Neural cell (in vitro differentiated cells): ENCODE data around the gene PDHA1. TPM values are rescaled to one million over a fixed set of nuclear protein-coding genes. Genes with fewer than 3 reads are reported as not detected.

Experiments used
- H2AFZ ChIP-seq: fragments of 200-600, 300-800 bp; sonication (generic), shearing (Covaris generic); 2 replicates; pipeline ENCODE4 v1.6.0; 2014; ENCODE audit warnings: low read depth, mild to moderate bottlenecking, antibody characterized with exemption, low read length, moderate library complexity
- H3F3A ChIP-seq: fragments of 200-600 bp; shearing (Covaris generic); 2 replicates; pipeline ENCODE4 v1.6.1; 2016; ENCODE audit warnings: mild to moderate bottlenecking, moderate library complexity, mixed read lengths, antibody characterized with exemption, low read length; ENCODE audit not compliant: insufficient read depth, poor library complexity, severe bottlenecking
- H3K27ac ChIP-seq: fragments of 200-600, 300-800 bp; sonication (generic), shearing (Covaris generic); 2 replicates; pipeline ENCODE4 v1.5.1; 2014; ENCODE audit warnings: mild to moderate bottlenecking, low read length, moderate library complexity
- H3K27me3 ChIP-seq: fragments of 300-800, 200-600 bp; sonication (generic), shearing (Covaris generic); 2 replicates; pipeline ENCODE4 v1.6.0; 2014; ENCODE audit warnings: mild to moderate bottlenecking, low read depth, low read length, moderate library complexity; ENCODE audit not compliant: insufficient read depth
- H3K36me3 ChIP-seq: fragments of 300-800, 200-600 bp; sonication (generic), shearing (Covaris generic); 2 replicates; pipeline ENCODE4 v1.5.1; 2014; ENCODE audit warnings: mild to moderate bottlenecking, antibody characterized with exemption, low read length, moderate library complexity; ENCODE audit not compliant: insufficient read depth
- H3K4me2 ChIP-seq: fragments of 300-800, 200-600 bp; sonication (generic), shearing (Covaris generic); 2 replicates; pipeline ENCODE4 v1.6.0; 2014; ENCODE audit warnings: mild to moderate bottlenecking, low read length
- H3K4me3 ChIP-seq: fragments of 300-800, 200-600 bp; sonication (generic), shearing (Covaris generic); 2 replicates; pipeline ENCODE4 v1.5.1; 2014; ENCODE audit warnings: mild to moderate bottlenecking, low read length, moderate library complexity
- H3K79me2 ChIP-seq: fragments of 200-600 bp; shearing (Covaris generic); replicated peaks from 2 replicates; pipeline ENCODE4 v1.6.0; 2014; ENCODE audit warnings: mild to moderate bottlenecking, low read length, moderate library complexity; ENCODE audit not compliant: insufficient read depth
- H3K9ac ChIP-seq: fragments of 300-800, 200-600 bp; sonication (generic), shearing (Covaris generic); 2 replicates; pipeline ENCODE4 v1.6.1; 2016; ENCODE audit warnings: mild to moderate bottlenecking, low read length, mixed read lengths
- H3K9me2 ChIP-seq: fragments of 200-600 bp; shearing (Covaris generic); 2 replicates; pipeline ENCODE4 v1.6.1; 2016; ENCODE audit warnings: mild to moderate bottlenecking, low read length, mixed read lengths; ENCODE audit not compliant: insufficient read depth
- H3K9me3 ChIP-seq: fragments of 200-600, 300-800 bp; sonication (generic), shearing (Covaris generic); 2 replicates; pipeline ENCODE4 v1.6.1; 2016; ENCODE audit warnings: mild to moderate bottlenecking, mixed run types, low read length, moderate library complexity, mixed read lengths
- H4K20me1 ChIP-seq: fragments of 200-600 bp; shearing (Covaris generic); 2 replicates; pipeline ENCODE4 v1.6.1; 2016; ENCODE audit warnings: mild to moderate bottlenecking, mixed run types; ENCODE audit not compliant: insufficient read depth
- CTCF ChIP-seq: fragments of 450-650 bp; IDR thresholded peaks from 2 replicates; pipeline ENCODE4 v1.5.1; 2014; ENCODE audit warnings: antibody characterized with exemption, mild to moderate bottlenecking, moderate library complexity; ENCODE audit not compliant: poor library complexity, severe bottlenecking
- EP300 ChIP-seq: fragments of 450-650 bp; conservative IDR thresholded peaks from 2 replicates; pipeline ENCODE4 v1.6.1; 2014; ENCODE audit warnings: antibody characterized with exemption, mild to moderate bottlenecking, moderate library complexity; ENCODE audit not compliant: poor library complexity, severe bottlenecking
- EZH2 ChIP-seq: fragments of 200-600, 300-800 bp; shearing (Covaris generic), sonication (generic); IDR thresholded peaks from 2 replicates; pipeline ENCODE4 v1.6.1; 2014; ENCODE audit warnings: antibody characterized with exemption, low read length, borderline replicate concordance, mild to moderate bottlenecking; ENCODE audit not compliant: insufficient read depth, poor library complexity, severe bottlenecking
- MXI1 ChIP-seq: fragments of 450-650 bp; conservative IDR thresholded peaks from 2 replicates; pipeline ENCODE4 v1.6.1; 2014; ENCODE audit warnings: antibody characterized with exemption, mild to moderate bottlenecking; ENCODE audit not compliant: poor library complexity, severe bottlenecking
- POLR2AphosphoS5 ChIP-seq: IDR thresholded peaks from 2 replicates; pipeline ENCODE4 v1.6.1; 2012
- RAD21 ChIP-seq: fragments of 450-650 bp; conservative IDR thresholded peaks from 2 replicates; pipeline ENCODE4 v1.6.1; 2014; ENCODE audit warnings: antibody characterized with exemption, mild to moderate bottlenecking, moderate library complexity
- REST ChIP-seq: IDR thresholded peaks from 2 replicates; pipeline ENCODE4 v1.6.1; 2012; ENCODE audit warnings: borderline replicate concordance
- SMC3 ChIP-seq: fragments of 450-650 bp; conservative IDR thresholded peaks from 2 replicates; pipeline ENCODE4 v1.6.1; 2014; ENCODE audit warnings: antibody characterized with exemption, mild to moderate bottlenecking, moderate library complexity; ENCODE audit not compliant: poor library complexity
- TAF1 ChIP-seq: IDR thresholded peaks from 2 replicates; pipeline ENCODE4 v1.6.1; 2012; ENCODE audit warnings: low read depth
- polyA plus RNA-seq: library from polyadenylated mRNA; depleted of rRNA; stranded (reverse); fragments of >200 nt; gene quantifications from 2 replicates; pipeline ENCODE4 v1.2.3, GENCODE V29; 2014

The PDHA1 gene
- polyA plus RNA-seq, 1 donor from 2014 or later: 224 TPM

- H3K9me3 ChIP-seq: no peaks in the 10 kb centered on the region
- H3F3A ChIP-seq: no peaks in the 10 kb centered on the region
- H3K9me2 ChIP-seq: no peaks in the 10 kb centered on the region
- H3K4me3 ChIP-seq: no peak overlapping the region
- no peak overlapping the region for H2AFZ ChIP-seq
- no peaks in the 10 kb centered on the region for H3K79me2 ChIP-seq
- no peaks in the 10 kb centered on the region for H4K20me1 ChIP-seq
- H3K9ac ChIP-seq: no peak overlapping the region
- no peak overlapping the region for H3K4me2 ChIP-seq
- no peak overlapping the region for H3K27ac ChIP-seq
- TF ChIP-seq EP300 (no peak), MXI1 (no peak), RAD21 (no peak), POLR2AphosphoS5 (no peak), REST (no peak), SMC3 (no peak), CTCF (no peak), TAF1 (no peak), EZH2 (no peak)
- H3K36me3 ChIP-seq: no peaks in the 10 kb centered on the region
- no peaks in the 10 kb centered on the region for H3K27me3 ChIP-seq
These were observed 18.0 kb downstream of the PDHA1 start for GRCh38 chrX:19361701-19362100.

- Histone ChIP-seq H3K9me3 (no peaks in the 10 kb centered on the region), H2AFZ (no peak overlapping the region), H4K20me1 (no peaks in the 10 kb centered on the region), H3F3A (no peaks in the 10 kb centered on the region), H3K27ac (no peak overlapping the region), H3K9me2 (no peaks in the 10 kb centered on the region), H3K9ac (no peak overlapping the region), H3K79me2 (no peaks in the 10 kb centered on the region), H3K27me3 (no peaks in the 10 kb centered on the region), H3K4me3 (no peak overlapping the region), H3K36me3 (no peaks in the 10 kb centered on the region), H3K4me2 (no peak overlapping the region)
- no peak for TF ChIP-seq RAD21
- no peak for TF ChIP-seq CTCF
- no peak for TF ChIP-seq TAF1
- no peak for TF ChIP-seq MXI1
- no peak for TF ChIP-seq EZH2
- no peak for TF ChIP-seq REST
- TF ChIP-seq EP300: no peak
These were observed 24.8 kb downstream of the PDHA1 start for GRCh38 chrX:19368576-19368975.
